Measurements from ENCODE around the gene RAD23A.

DNA sequence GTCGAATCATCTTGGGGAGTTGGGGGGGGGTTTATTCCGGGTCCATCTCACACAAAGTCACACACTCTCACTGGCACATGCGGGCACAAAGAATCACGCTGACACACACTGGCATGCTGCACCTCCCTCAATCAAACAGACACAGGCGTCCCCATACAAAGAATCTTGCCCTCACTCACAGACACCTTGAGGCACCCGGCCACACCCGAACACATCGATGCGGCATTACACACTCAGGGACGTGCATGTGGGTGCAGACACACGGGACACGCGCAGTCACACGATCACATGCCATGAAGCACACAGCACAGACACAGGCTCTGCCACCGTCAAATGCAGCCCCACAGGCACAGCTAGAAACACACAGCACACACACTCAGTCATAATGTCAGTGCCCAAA, 57.4 kb downstream of the RAD23A start:
- TF ChIP-seq POLR2A (IDR thresholded peaks at IDR 0.05): no peak
- TF ChIP-seq, protein P1, sequence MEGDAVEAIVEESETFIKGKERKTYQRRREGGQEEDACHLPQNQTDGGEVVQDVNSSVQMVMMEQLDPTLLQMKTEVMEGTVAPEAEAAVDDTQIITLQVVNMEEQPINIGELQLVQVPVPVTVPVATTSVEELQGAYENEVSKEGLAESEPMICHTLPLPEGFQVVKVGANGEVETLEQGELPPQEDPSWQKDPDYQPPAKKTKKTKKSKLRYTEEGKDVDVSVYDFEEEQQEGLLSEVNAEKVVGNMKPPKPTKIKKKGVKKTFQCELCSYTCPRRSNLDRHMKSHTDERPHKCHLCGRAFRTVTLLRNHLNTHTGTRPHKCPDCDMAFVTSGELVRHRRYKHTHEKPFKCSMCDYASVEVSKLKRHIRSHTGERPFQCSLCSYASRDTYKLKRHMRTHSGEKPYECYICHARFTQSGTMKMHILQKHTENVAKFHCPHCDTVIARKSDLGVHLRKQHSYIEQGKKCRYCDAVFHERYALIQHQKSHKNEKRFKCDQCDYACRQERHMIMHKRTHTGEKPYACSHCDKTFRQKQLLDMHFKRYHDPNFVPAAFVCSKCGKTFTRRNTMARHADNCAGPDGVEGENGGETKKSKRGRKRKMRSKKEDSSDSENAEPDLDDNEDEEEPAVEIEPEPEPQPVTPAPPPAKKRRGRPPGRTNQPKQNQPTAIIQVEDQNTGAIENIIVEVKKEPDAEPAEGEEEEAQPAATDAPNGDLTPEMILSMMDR (IDR thresholded peaks at IDR 0.05): no peak
- no peak for TF ChIP-seq POLR2AphosphoS5 (IDR thresholded peaks at IDR 0.05)

Data from prostate gland (tissue), 2 donors.